Raji (cell line): Measurements from ENCODE around the gene RABEP2.

Experiments used
- POLR2A ChIP-seq: IDR thresholded peaks from 2 replicates; pipeline ENCODE4 v1.6.1; 2011; ENCODE audit warnings: low read depth, low read length, control low read depth; ENCODE audit not compliant: insufficient read depth

The RABEP2 gene

GRCh38 chr16:28935924-28936783 is 11.1 kb upstream of the RABEP2 start:
- TF ChIP-seq POLR2A, result no peak

- no peak for TF ChIP-seq POLR2A
Measured at GRCh38 chr16:28935346-28935745, 10.3 kb upstream of the RABEP2 start.

GRCh38 chr16:28933171-28933570 is 8.1 kb upstream of the RABEP2 start:
- TF ChIP-seq POLR2A, result no peak

- no peak; the same call in 1 of the 2 replicates for TF ChIP-seq POLR2A
Measured at GRCh38 chr16:28932339-28933141, 7.5 kb upstream of the RABEP2 start.

- TF ChIP-seq POLR2A, result peak; percentile 92
Measured at GRCh38 chr16:28931801-28932225, 6.8 kb upstream of the RABEP2 start, which contains the start of gene CD19. TSS of gene CD19 (plus strand) at chr16:28931971. CDS start at chr16:28932001, 30 bp downstream.

GRCh38 chr16:28930652-28931051 is 5.6 kb upstream of the RABEP2 start:
- TF ChIP-seq POLR2A, result peak; percentile 63

GRCh38 chr16:28930203-28930602 is 5.2 kb upstream of the RABEP2 start:
- TF ChIP-seq POLR2A, result no peak

GRCh38 chr16:28927815-28928214 is 2.8 kb upstream of the RABEP2 start:
- no peak for TF ChIP-seq POLR2A

- peak; percentile 70 for TF ChIP-seq POLR2A
Measured at GRCh38 chr16:28925386-28926228, 569 bp upstream of the RABEP2 start.

GRCh38 chr16:28924399-28924761 is 658 bp downstream of the RABEP2 start:
- peak; percentile 40; the same call in 1 of the 2 replicates for TF ChIP-seq POLR2A

- peak; percentile 86 for TF ChIP-seq POLR2A
Measured at GRCh38 chr16:28923652-28924398, 1.2 kb downstream of the RABEP2 start.

- TF ChIP-seq POLR2A, result no peak
Measured at GRCh38 chr16:28923231-28923587, 1.8 kb downstream of the RABEP2 start.

GRCh38 chr16:28918698-28919097 is 6.3 kb downstream of the RABEP2 start:
- TF ChIP-seq POLR2A, result no peak

- no peak for TF ChIP-seq POLR2A
Measured at GRCh38 chr16:28917095-28917494, 7.9 kb downstream of the RABEP2 start.
